HepG2 (cell line): ENCODE results near the gene STX1B. TPM values are rescaled to one million over a fixed set of nuclear protein-coding genes. Genes with fewer than 3 reads are reported as not detected.
A peak's percentile ranks its signal among the peaks of the same experiment; 100 is the strongest.

Experiments
- ARID4A ChIP-seq: sonication (generic); formaldehyde crosslinking; IDR thresholded peaks from 2 replicates; pipeline ENCODE4 v1.5.0; 2020; ENCODE audit warnings: mild to moderate bottlenecking, missing genetic modification reagents, borderline replicate concordance
- CAMTA2 ChIP-seq: sonication (generic); formaldehyde crosslinking; IDR thresholded peaks from 2 replicates; pipeline ENCODE4 v1.4.0; 2020; ENCODE audit warnings: mild to moderate bottlenecking, missing genetic modification reagents, borderline replicate concordance
- DBP ChIP-seq: sonication (generic); formaldehyde crosslinking; IDR thresholded peaks from 2 replicates; pipeline ENCODE4 v1.4.0; 2020; ENCODE audit warnings: missing genetic modification reagents; ENCODE audit errors: not compliant biosample characterization
- DZIP1 ChIP-seq: sonication (generic); formaldehyde crosslinking; IDR thresholded peaks from 2 replicates; pipeline ENCODE4 v1.5.0; 2020; ENCODE audit warnings: mild to moderate bottlenecking, missing genetic modification reagents
- GLI4 ChIP-seq: sonication (generic); formaldehyde crosslinking; IDR thresholded peaks from 2 replicates; pipeline ENCODE4 v1.5.1; 2020; ENCODE audit warnings: missing genetic modification reagents, mild to moderate bottlenecking, moderate library complexity, borderline replicate concordance
- KLF16 ChIP-seq, 2 experiments: sonication (generic) in 1 of 2; formaldehyde crosslinking in 1 of 2; IDR thresholded peaks; 2 replicates each; pipeline versions ENCODE4 v1.6.1 to v1.8.0; 2016 to 2023; ENCODE audit warnings: missing genetic modification reagents in 2 of 2, missing compliant biosample characterization in 1 of 2
- MEF2D ChIP-seq: sonication (generic); formaldehyde crosslinking; IDR thresholded peaks from 2 replicates; pipeline ENCODE4 v1.5.1; 2020; ENCODE audit warnings: mild to moderate bottlenecking, missing genetic modification reagents
- PBX2 ChIP-seq: IDR thresholded peaks from 2 replicates; pipeline ENCODE4 v1.6.1; 2016; ENCODE audit warnings: control low read depth
- SP1 ChIP-seq, 2 experiments: fragments of 450-650 bp in 1 of 2; sonication (generic) in 1 of 2; formaldehyde crosslinking in 1 of 2; IDR thresholded peaks; 2 replicates each; pipeline versions ENCODE4 v1.4.0 to v1.6.1; 2016 to 2020; ENCODE audit warnings: missing genetic modification reagents in 1 of 2
- SP140L ChIP-seq: sonication (generic); formaldehyde crosslinking; IDR thresholded peaks from 2 replicates; pipeline ENCODE4 v1.4.0; 2020; ENCODE audit warnings: missing genetic modification reagents, borderline replicate concordance
- ZBTB33 ChIP-seq: sonication (generic); formaldehyde crosslinking; IDR thresholded peaks from 2 replicates; pipeline ENCODE4 v1.4.0; 2020; ENCODE audit warnings: missing genetic modification reagents
- ZBTB38 ChIP-seq: sonication (generic); formaldehyde crosslinking; IDR thresholded peaks from 2 replicates; pipeline ENCODE4 v1.5.1; 2020; ENCODE audit warnings: mild to moderate bottlenecking, missing genetic modification reagents
- ZNF143 ChIP-seq: sonication (generic); formaldehyde crosslinking; IDR thresholded peaks from 2 replicates; pipeline ENCODE4 v1.4.0; 2020; ENCODE audit warnings: missing genetic modification reagents
- ZNF546 ChIP-seq: sonication (generic); formaldehyde crosslinking; conservative IDR thresholded peaks from 2 replicates; pipeline ENCODE4 v1.8.1; 2023; ENCODE audit warnings: mild to moderate bottlenecking, missing genetic modification reagents
- ZNF746 ChIP-seq: sonication (generic); formaldehyde crosslinking; IDR thresholded peaks from 2 replicates; pipeline ENCODE4 v1.8.0; 2022; ENCODE audit warnings: mild to moderate bottlenecking, missing genetic modification reagents
- ZNF781 ChIP-seq: sonication (generic); formaldehyde crosslinking; IDR thresholded peaks from 2 replicates; pipeline ENCODE4 v1.5.1; 2020; ENCODE audit warnings: borderline replicate concordance, mild to moderate bottlenecking, missing genetic modification reagents; ENCODE audit errors: not compliant biosample characterization
- polyA plus RNA-seq, 8 experiments: library from polyadenylated mRNA; depleted of rRNA in 3 of 8; stranded (reverse) in 7 of 8; unstranded in 1 of 8; fragments of >200 nt; fragmentation: Illumina TruSeq in 4 of 8; extraction: Trizol in 4 of 8; gene quantifications; 2 replicates each; pipeline versions ENCODE4 v1.2.1 to v1.2.3, GENCODE V29; 2011 to 2016; ENCODE audit warnings: low read depth in 4 of 8, missing spikeins in 1 of 8, mixed read lengths in 1 of 8; ENCODE audit not compliant: insufficient read depth in 1 of 8
- total RNA-seq, 5 experiments: library from RNA; depleted of rRNA; stranded (reverse); fragments of >200 nt; fragmentation: Illumina TruSeq; extraction: Trizol; gene quantifications; 2 replicates each; pipeline ENCODE4 v1.2.3, GENCODE V29; 2016; ENCODE audit warnings: low read depth in 1 of 5

The STX1B gene
- total and polyA plus RNA-seq, 2 of the 13 experiments (the other 11 are each of a cell fraction or from before 2014, with no cell fraction given) = 2.1 to 3.0 TPM

GRCh38 chr16:30953111-30953510 lies 57.3 kb downstream of the STX1B start (continued):
- TF ChIP-seq SP140L (CRISPR knock-in tag) (no peak), ARID4A (no peak), KLF16 (CRISPR knock-in tag; IDR thresholded peaks at IDR 0.05) (peak in 1 of 2 experiments; percentile 86; a peak in 1 of 4 replicates), ZNF746 (CRISPR knock-in tag) (no peak), SP1 (IDR thresholded peaks at IDR 0.05) (no peak), SP1 (CRISPR knock-in tag; IDR thresholded peaks at IDR 0.05) (0 out of 2 replicates have a peak, but pooled peaks have one; percentile 8), ZBTB33 (CRISPR knock-in tag) (0 out of 2 replicates have a peak, but pooled peaks have one; percentile 10), ZNF546 (CRISPR knock-in tag) (no peak), MEF2D (CRISPR knock-in tag) (no peak), ZNF781 (CRISPR knock-in tag) (peak; percentile 14), ZBTB38 (CRISPR knock-in tag) (peak; percentile 27; the same call in 1 of the 2 replicates), ZNF143 (CRISPR knock-in tag) (no peak), DZIP1 (CRISPR knock-in tag) (peak; percentile 6; the same call in 1 of the 2 replicates), PBX2 (CRISPR knock-in tag) (no peak), DBP (CRISPR knock-in tag) (no peak), CAMTA2 (CRISPR knock-in tag) (0 out of 2 replicates have a peak, but pooled peaks have one; percentile 11), GLI4 (CRISPR knock-in tag) (no peak)
